HG03175 (cell line): ENCODE measurements around the gene TMEM202.
"Not testable (repeated sequence)": the region's sequence is repeated elsewhere in the genome, so short reads cannot be mapped to it uniquely, and the experiment has no call there.

ENCODE experiments used
- ATAC-seq: cut with Tn5 transposase; IDR thresholded peaks from one replicate; pipeline ENCODE4 v1.9.1; 2021; ENCODE audit warnings: mild to moderate bottlenecking, moderate library complexity; ENCODE audit not compliant: unreplicated experiment

The TMEM202 gene

GRCh38 chr15:72397796-72398588 is at the start of gene TMEM202:
TMEM202 (plus strand) TSS chr15:72398305; CDS start chr15:72398327, 22 bp downstream.
- no peak for ATAC-seq

DNA sequence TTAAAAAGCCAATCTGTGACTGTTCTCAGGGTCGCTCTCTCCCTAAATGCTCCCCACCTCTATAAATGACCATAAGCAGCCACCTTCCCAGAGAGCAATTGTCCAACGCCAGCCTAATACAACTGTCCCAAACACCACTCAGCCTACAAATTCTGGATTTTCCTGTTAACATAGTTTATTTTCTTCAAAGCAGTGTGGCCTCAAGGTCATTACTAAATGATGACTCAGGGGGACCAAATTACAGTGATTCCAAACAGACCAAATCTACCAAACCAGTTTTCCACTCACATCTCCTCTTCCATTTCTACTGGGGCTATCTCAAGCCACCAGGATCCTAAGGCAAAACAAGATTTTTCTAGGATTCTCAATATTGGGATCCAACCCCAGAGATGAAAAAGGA is 44.8 kb upstream of the TMEM202 start:
- no peak for ATAC-seq

DNA sequence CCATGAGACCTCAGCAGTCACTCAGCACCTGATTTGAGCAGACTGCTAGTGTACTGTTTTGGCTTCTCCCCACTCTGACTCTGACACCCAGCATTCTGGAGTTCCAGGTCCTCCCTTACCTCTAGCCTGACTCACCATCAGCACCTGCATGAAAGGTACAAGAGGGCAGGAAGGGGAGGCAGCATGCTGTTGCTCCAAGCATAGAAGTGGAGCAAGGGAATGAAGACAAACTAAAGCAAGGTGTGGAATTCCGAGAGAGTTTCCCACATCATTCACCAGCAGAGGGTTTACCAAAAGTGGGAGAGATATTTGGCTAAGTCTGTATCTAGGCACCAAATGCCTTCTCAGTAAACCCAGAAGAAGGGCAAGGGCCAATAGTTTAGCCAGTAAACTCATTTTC is 43.6 kb upstream of the TMEM202 start:
- no peak for ATAC-seq

GRCh38 chr15:72358121-72358520 is 40.0 kb upstream of the TMEM202 start:
- ATAC-seq = no peak

DNA sequence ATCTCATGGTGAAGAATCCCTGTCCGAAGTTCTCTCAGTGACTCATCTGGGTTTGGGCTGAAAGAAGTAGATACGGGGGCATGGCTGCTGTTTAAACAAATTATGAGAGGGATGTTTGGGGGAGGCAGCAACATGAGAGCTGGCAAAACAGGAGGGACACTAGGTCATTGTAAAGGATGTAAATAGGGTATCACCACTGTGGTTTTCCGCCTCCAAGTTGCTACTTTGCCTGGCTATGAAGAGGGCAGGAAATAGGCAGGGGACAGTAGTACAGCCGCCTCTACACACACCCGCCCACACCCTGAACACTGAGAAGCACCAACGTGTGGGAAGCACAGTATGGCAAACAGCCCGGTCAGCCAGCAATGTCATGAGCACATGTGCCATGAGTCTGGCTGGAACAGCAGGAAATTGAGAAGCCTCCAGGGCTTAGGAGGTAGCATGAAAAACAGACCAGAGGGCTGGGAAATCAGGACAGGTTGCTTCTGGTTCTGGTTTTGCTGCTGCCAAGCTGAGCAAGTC is 39.4 kb upstream of the TMEM202 start:
- no peak for ATAC-seq

DNA sequence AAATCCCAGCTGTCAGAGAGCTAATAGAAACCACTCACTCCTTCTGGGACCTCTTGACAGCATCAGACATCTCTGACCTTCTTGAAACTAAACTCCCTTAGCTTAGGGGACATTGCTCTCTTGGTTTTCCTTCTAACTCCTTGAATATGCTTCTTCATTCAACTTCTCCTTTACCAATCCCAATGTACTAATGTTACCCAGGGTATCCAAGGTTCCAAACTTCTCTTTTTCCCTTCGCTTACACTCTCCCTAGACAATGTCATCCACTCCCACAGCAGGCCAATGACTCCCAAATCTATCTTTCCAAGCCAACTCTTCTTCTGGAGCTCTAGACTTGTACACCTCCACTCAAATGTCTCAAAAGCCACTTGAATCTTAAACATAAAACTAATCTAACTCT is 36.9 kb upstream of the TMEM202 start:
- no peak for ATAC-seq

- peak; percentile 90 for ATAC-seq
These were observed 32.3 kb upstream of the TMEM202 start for GRCh38 chr15:72365844-72366243.

GRCh38 chr15:72368325-72368724 is 29.8 kb upstream of the TMEM202 start:
- ATAC-seq = no peak

DNA sequence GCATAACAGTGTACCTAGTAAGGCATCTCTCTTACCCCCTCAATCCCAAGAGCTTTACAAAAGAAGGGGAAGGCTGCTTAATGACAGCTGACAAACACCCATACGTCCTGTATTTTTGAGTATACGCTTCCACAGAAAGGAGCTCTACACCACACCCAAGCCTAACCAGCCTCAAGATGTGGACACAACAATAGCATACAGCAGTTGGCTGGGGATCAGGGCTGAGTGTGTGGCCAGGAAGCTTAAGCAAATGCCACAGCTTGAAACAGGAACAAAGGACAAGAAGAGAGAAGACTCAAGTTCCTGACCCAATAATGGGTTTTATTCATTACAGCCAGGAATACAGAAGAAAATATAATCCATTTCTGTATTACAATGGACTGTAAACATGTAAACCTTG is 29.2 kb upstream of the TMEM202 start:
- ATAC-seq = no peak

GRCh38 chr15:72369964-72370363 is 28.1 kb upstream of the TMEM202 start:
- no peak for ATAC-seq

DNA sequence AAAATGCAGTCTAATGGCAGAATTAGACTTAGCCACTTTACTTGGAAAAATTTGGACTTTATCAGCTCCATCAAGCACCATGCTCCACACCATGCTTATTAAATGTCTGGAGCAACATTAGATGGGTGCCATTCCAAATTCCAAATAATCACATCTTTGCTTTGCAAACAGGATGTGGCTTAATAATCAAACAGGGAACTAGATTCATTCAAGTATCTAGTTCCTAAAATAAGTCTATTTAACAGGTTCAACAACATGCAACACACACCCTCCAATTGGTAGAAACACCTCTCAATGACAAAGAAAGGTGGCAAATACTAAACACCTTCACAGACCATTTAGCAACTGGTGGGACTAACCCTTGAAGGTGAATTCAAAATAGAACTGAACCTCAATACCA is 25.7 kb upstream of the TMEM202 start:
- ATAC-seq = no peak

GRCh38 chr15:72375501-72375845 is 22.6 kb upstream of the TMEM202 start:
- peak; percentile 47 for ATAC-seq

GRCh38 chr15:72375846-72376581 is 22.1 kb upstream of the TMEM202 start, which contains the start of gene HEXA:
HEXA (minus strand) TSS chr15:72376014; CDS start chr15:72375972, 42 bp downstream.
- peak; percentile 80 for ATAC-seq

GRCh38 chr15:72377331-72377730 is 20.8 kb upstream of the TMEM202 start:
- ATAC-seq = no peak

- not testable (repeated sequence) for ATAC-seq
These were observed 19.0 kb upstream of the TMEM202 start for GRCh38 chr15:72379106-72379505.

DNA sequence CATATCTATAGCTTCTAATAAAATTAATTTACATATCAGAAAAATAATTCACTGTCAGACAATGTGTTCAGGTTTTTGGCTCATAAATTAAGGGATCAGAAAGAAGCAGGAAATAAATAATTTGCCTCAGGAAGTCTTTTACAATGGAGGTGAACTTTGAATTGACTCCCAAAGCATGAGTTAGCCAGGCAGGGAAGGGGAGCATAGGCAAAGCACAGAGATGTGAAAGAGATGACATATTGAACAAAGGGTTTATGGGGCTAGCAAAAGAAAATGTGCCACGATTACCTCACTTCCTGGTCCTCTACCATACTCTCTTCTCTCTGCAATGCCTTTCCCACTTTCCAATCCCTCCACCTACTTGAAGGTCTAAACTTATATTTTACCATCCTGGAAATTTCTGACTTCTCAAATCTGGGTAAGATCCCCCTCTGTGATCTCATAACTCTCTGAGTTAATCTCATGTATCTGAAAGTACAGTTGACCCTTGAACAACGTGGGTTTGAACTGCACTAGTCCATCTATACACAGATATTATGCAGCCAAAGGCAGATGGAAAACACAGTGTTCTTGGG is 18.2 kb upstream of the TMEM202 start:
- no peak for ATAC-seq

DNA sequence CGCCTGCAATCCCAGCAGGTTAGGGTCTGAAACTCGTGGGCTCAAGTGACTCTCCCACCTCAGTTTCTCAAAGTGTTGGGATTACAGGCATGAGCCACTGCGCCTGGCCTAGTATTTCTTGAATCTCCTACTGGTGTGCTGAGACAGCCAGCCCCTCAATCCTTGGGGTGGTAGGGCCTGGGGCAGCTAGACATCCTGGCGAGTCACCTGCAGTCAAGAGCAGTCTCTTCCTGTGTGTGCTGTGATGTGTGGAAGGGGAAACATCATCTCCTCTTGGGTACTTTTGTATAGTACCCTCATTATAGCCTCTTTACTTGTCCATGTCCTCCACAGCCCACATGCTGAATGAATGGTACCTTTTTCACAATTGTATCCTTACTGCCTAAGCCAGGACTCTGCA is 17.4 kb upstream of the TMEM202 start:
- no peak for ATAC-seq

DNA sequence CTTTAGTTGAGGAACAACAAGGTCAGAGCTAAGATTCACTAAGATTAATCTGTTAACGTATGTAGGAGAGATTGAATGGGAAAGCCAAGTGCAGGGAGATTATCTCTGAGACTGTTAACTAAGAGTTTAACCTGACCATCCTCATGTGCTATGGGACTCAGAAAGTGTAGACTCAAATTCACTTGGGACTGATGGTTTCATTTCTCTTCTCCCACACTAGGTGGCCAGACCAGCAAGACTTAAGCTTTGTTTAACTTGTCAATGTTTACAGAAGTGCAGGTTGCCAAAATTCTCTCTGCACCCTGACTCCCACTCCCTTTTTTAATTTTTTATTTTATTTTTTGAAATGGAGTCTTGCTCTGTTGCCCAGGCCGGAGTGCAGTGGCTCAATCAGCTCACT is 16.0 kb upstream of the TMEM202 start:
- ATAC-seq = no peak

GRCh38 chr15:72387741-72388140 is 10.4 kb upstream of the TMEM202 start:
- no peak for ATAC-seq

GRCh38 chr15:72389231-72389630 is 8.9 kb upstream of the TMEM202 start:
- no peak for ATAC-seq

DNA sequence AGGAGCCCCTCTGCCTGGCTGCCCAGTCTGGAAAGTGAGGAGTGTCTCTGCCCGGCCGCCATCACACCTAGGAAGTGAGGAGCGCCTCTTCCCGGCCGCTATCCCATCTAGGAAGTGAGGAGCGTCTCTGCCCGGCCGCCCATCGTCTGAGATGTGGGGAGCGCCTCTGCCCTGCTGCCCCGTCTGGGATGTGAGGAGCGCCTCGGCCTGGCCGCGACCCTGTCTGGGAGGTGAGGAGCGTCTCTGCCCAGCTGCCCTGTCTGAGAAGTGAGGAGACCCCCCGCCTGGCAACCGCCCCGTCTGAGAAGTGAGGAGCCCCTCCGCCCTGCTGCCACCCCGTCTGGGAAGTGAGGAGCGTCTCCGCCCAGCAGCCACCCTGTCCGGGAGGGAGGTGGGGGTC is 1.8 kb upstream of the TMEM202 start:
- not testable (repeated sequence) for ATAC-seq

DNA sequence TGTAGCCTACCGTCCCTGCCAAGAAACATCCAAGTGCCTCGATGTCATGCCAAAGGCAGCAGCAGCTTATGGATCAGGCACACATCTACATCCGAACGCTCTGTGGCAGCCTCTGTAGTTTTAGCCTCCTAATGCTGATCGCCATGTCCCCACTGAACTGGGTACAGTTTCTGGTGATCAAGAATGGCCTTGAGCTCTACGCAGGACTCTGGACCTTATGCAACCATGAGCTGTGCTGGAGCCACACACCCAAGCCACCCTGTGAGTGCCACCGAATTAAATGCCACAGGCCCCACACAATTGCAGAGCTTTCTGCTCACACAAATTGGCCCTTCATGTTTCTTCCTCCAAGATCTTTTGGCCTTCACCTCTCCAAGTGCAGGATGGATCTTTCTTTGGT is 543 bp downstream of the TMEM202 start:
- no peak for ATAC-seq
